ENCODE data around the gene CALN1. TPM values are rescaled to one million over a fixed set of nuclear protein-coding genes. Genes with fewer than 3 reads are reported as not detected.

Gene CALN1
- total RNA-seq, 1 donor from 2014 or later: not detected

- TF ChIP-seq CTCF (IDR thresholded peaks at IDR 0.05; ENCODE audit: insufficient read depth, low read length, severe bottlenecking): no peak
- Histone ChIP-seq H3K4me3 (ENCODE audit: low read depth, low read length) (no peak overlapping the region), H3K27me3 (ENCODE audit: control insufficient read depth, insufficient read depth, low read length) (no peaks in the 10 kb centered on the region), H3K36me3 (ENCODE audit: control insufficient read depth, insufficient read depth, low read length) (no peaks in the 10 kb centered on the region)
- FAIRE-seq (no peak), DNase-seq (ENCODE audit: low read depth) (no peak)
Observed at GRCh38 chr7:72106405-72106804, 305.7 kb downstream of the CALN1 start.

DNA sequence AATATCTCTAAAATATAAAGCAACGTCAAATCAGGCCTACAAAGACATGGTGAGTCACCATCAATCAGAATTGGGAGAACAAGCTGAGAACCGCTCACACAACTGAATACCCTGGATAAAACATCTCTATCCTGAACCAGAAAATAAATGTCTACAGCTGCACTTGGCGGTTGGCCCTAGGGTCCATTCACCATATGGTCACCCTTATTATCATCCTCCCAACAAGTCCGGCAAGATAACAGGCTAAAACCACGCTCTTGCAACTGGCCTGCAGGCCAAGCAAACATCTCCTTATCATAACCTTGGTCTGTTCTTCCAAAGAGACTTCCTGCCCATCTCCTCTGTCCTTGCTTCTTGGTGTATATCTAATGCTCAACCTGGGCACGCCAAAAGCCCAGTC, 310.7 kb downstream of the CALN1 start:
- no peaks in the 10 kb centered on the region for H3K36me3 ChIP-seq (ENCODE audit: control insufficient read depth, insufficient read depth, low read length)
- no peak overlapping the region for H3K4me3 ChIP-seq (ENCODE audit: low read depth, low read length)
- DNase-seq (ENCODE audit: low read depth): no peak
- no peak for FAIRE-seq
- no peak for TF ChIP-seq CTCF (IDR thresholded peaks at IDR 0.05; ENCODE audit: insufficient read depth, low read length, severe bottlenecking)
- no peaks in the 10 kb centered on the region for H3K27me3 ChIP-seq (ENCODE audit: control insufficient read depth, insufficient read depth, low read length)

- DNase-seq (ENCODE audit: low read depth) (no peak), FAIRE-seq (no peak)
- Histone ChIP-seq H3K36me3 (ENCODE audit: control insufficient read depth, insufficient read depth, low read length) (no peaks in the 10 kb centered on the region), H3K4me3 (ENCODE audit: low read depth, low read length) (no peak overlapping the region), H3K27me3 (ENCODE audit: control insufficient read depth, insufficient read depth, low read length) (no peaks in the 10 kb centered on the region)
- no peak for TF ChIP-seq CTCF (IDR thresholded peaks at IDR 0.05; ENCODE audit: insufficient read depth, low read length, severe bottlenecking)
Observed at GRCh38 chr7:72099784-72100183, 312.4 kb downstream of the CALN1 start.

GRCh38 chr7:72098807-72099580, 313.1 kb downstream of the CALN1 start:
- no peak for TF ChIP-seq CTCF (IDR thresholded peaks at IDR 0.05; ENCODE audit: insufficient read depth, low read length, severe bottlenecking)
- Histone ChIP-seq H3K4me3 (ENCODE audit: low read depth, low read length) (no peak overlapping the region), H3K27me3 (ENCODE audit: control insufficient read depth, insufficient read depth, low read length) (no peaks in the 10 kb centered on the region), H3K36me3 (ENCODE audit: control insufficient read depth, insufficient read depth, low read length) (no peaks in the 10 kb centered on the region)
- no peak for DNase-seq (ENCODE audit: low read depth)
- no peak for FAIRE-seq

- H3K36me3 ChIP-seq (ENCODE audit: control insufficient read depth, insufficient read depth, low read length): no peaks in the 10 kb centered on the region
- DNase-seq (ENCODE audit: low read depth) (no peak), FAIRE-seq (no peak)
- H3K4me3 ChIP-seq (ENCODE audit: low read depth, low read length): no peak overlapping the region
- no peaks in the 10 kb centered on the region for H3K27me3 ChIP-seq (ENCODE audit: control insufficient read depth, insufficient read depth, low read length)
- TF ChIP-seq CTCF (IDR thresholded peaks at IDR 0.05; ENCODE audit: insufficient read depth, low read length, severe bottlenecking): no peak
Observed at GRCh38 chr7:72097226-72097625, 314.9 kb downstream of the CALN1 start.

DNA sequence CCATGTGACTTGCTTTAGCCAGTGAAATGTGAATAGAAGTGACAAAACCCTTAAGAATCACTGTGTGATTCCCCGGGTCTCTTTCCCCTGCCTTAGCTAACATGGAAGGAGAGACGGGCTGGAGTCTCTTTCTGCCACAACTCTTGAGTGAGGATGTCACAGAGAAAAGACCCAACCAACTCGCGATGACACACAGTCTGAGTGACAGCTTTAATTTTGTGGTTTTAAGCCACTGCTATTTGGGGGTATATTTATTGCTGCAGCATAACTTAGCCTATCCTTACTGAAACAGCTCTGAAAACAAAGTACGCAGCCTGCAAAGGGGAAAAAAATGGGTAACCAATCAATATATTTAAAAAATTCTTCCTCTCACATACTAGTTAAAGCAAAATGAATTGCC, 319.4 kb downstream of the CALN1 start:
- Histone ChIP-seq H3K27me3 (ENCODE audit: control insufficient read depth, insufficient read depth, low read length) (no peaks in the 10 kb centered on the region), H3K36me3 (ENCODE audit: control insufficient read depth, insufficient read depth, low read length) (no peaks in the 10 kb centered on the region), H3K4me3 (ENCODE audit: low read depth, low read length) (no peak overlapping the region)
- DNase-seq (ENCODE audit: low read depth) (no peak), FAIRE-seq (no peak)
- no peak for TF ChIP-seq CTCF (IDR thresholded peaks at IDR 0.05; ENCODE audit: insufficient read depth, low read length, severe bottlenecking)
